Astrocyte of the spinal cord (primary cell): Measurements from ENCODE around the gene MGAT3.

Source experiments
- DNase-seq: peaks from one replicate; pipeline ENCODE4 v3.0.0; 2011; ENCODE audit warnings: low read depth, low spot score
- H3K4me3 ChIP-seq: 2 replicates; pipeline ENCODE4 v1.5.1; 2011; ENCODE audit warnings: low read depth, mild to moderate bottlenecking, low read length, moderate library complexity
- in situ Hi-C: cut with HindIII; loops from 2 replicates; pipeline ENCODE4 v1.10.0; 2017; ENCODE audit warnings: low sequenced_read_pairs
- TF ChIP-seq, protein P1 (sequence below): IDR thresholded peaks from 2 replicates; pipeline ENCODE4 v1.5.1; 2012; ENCODE audit warnings: low read depth, mild to moderate bottlenecking, low read length, inconsistent platforms

Gene MGAT3

DNA sequence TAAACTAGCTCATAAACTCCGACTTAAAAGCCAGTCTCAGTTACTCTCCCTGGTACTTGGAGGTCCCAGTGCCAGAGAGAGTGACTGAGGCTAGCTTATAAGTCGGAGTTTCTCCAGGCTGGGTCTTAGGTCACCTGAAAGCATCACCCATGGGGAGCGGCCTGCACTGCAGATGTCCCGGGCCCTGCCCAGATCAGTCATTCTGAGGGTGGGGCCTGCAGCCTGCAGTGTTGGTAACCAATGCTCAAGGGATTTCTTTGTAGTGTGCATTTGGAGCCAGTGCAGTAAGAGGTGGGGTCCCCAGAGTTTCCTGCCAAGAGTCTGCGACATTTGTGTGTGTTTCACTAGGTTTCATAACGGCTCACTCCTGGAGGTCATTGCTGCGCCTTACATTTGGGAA, 42.4 kb upstream of the MGAT3 start:
- DNase-seq: no peak
- TF ChIP-seq, protein P1, sequence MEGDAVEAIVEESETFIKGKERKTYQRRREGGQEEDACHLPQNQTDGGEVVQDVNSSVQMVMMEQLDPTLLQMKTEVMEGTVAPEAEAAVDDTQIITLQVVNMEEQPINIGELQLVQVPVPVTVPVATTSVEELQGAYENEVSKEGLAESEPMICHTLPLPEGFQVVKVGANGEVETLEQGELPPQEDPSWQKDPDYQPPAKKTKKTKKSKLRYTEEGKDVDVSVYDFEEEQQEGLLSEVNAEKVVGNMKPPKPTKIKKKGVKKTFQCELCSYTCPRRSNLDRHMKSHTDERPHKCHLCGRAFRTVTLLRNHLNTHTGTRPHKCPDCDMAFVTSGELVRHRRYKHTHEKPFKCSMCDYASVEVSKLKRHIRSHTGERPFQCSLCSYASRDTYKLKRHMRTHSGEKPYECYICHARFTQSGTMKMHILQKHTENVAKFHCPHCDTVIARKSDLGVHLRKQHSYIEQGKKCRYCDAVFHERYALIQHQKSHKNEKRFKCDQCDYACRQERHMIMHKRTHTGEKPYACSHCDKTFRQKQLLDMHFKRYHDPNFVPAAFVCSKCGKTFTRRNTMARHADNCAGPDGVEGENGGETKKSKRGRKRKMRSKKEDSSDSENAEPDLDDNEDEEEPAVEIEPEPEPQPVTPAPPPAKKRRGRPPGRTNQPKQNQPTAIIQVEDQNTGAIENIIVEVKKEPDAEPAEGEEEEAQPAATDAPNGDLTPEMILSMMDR: no peak
- in situ Hi-C loops: no loop called here
- H3K4me3 ChIP-seq: no peak overlapping the region

DNA sequence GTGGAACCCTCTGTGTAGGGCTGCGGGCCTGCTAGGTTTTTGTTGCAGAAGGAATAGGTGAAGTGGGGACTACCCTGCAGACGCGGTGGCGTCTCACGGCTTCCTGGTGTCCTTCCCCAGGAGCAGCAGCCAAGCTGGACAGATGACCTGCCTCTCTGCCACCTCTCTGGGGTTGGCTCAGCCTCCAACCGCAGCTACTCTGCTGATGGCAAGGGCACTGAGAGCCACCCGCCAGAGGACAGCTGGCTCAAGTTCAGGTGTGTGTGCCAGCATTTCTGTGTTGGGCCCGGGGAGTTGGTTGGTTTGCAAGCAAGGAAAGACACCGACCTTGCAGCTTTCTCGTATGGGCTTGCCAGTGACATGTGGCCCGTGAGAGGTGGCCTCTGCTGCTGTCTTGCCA, 41.9 kb upstream of the MGAT3 start:
- TF ChIP-seq, protein P1: no peak
- DNase-seq: no peak
- no peak overlapping the region for H3K4me3 ChIP-seq
- in situ Hi-C loops: no loop called here

- H3K4me3 ChIP-seq: no peak overlapping the region
- in situ Hi-C loops: no loop called here
- DNase-seq: no peak
- TF ChIP-seq, protein P1: no peak
Observed at GRCh38 chr22:39415506-39415905, 41.3 kb upstream of the MGAT3 start.

- DNase-seq: no peak
- in situ Hi-C loops: no loop called here
- TF ChIP-seq, protein P1: no peak
Observed at GRCh38 chr22:39416319-39416718, 40.5 kb upstream of the MGAT3 start.

GRCh38 chr22:39417641-39418040, 39.2 kb upstream of the MGAT3 start:
- no peak for DNase-seq
- no peak overlapping the region for H3K4me3 ChIP-seq
- in situ Hi-C loops: no loop called here
- TF ChIP-seq, protein P1: no peak

More at GRCh38 chr22:39416319-39416718, 40.5 kb upstream of the MGAT3 start:
- H3K4me3 ChIP-seq: no peak overlapping the region

- TF ChIP-seq, protein P1: no peak
- H3K4me3 ChIP-seq: no peak overlapping the region
- DNase-seq: no peak
- in situ Hi-C loops: no loop called here
Observed at GRCh38 chr22:39418696-39419095, 38.1 kb upstream of the MGAT3 start.

- in situ Hi-C loops: no loop called here
- DNase-seq: no peak
- no peak overlapping the region for H3K4me3 ChIP-seq
- TF ChIP-seq, protein P1: no peak
Observed at GRCh38 chr22:39419096-39419495, 37.7 kb upstream of the MGAT3 start.
